ENCODE measurements around the gene TCTN2.
A peak's percentile ranks its signal among the peaks of the same experiment; 100 is the strongest.

The TCTN2 gene

GRCh38 chr12:123686636-123687190 lies 15.8 kb downstream of the TCTN2 start:
- DNase-seq (ENCODE audit: low read depth in 2 of 2): no peak

GRCh38 chr12:123690191-123690840 lies 19.4 kb downstream of the TCTN2 start:
- no peak for DNase-seq (ENCODE audit: low read depth in 2 of 2)

DNA sequence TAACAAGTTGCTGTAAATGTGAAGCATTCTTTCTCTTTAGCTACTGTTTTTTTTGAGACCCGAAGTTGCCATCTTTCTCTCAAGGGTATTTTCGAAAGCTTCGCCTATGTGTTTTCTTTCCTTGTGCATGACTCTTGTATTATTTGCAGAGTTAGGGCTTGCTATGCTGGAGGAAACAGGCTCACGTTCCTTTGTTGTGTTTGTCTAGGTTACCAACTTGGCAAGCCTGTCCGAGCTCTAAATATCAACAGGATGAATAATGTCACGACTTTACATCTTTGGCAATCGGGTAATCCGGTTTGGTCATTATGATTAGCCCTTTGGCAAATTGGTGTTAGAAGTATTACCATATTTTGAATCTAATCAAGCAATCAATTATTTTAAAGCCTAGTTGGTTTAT lies 25.3 kb downstream of the TCTN2 start:
- DNase-seq (ENCODE audit: low read depth in 2 of 2): no peak

DNA sequence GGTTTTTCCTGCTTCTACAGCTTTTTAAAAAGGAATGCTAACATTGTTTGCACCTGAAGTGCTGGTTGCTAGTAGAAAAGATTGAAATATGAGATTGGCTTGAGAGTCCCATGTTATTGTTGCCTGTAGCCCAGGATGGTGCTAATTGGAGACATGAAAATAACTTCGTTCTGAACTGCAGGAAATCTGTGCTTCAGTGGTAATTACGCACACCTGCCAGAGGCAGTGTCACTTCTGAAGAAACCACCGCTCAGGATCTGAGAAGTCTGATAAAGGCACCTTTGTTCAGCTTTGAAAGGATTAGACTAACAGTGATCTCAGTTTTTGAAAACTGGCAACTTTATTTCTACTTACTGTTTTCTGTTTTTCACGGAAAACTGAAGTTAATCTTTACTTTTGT lies 25.7 kb downstream of the TCTN2 start:
- DNase-seq (ENCODE audit: low read depth in 2 of 2): no peak

- no peak for DNase-seq (ENCODE audit: low read depth in 2 of 2)
These were observed 35.0 kb downstream of the TCTN2 start for GRCh38 chr12:123705935-123706334.

GRCh38 chr12:123707466-123707865 lies 36.6 kb downstream of the TCTN2 start:
- no peak for DNase-seq (ENCODE audit: low read depth in 2 of 2)

DNA sequence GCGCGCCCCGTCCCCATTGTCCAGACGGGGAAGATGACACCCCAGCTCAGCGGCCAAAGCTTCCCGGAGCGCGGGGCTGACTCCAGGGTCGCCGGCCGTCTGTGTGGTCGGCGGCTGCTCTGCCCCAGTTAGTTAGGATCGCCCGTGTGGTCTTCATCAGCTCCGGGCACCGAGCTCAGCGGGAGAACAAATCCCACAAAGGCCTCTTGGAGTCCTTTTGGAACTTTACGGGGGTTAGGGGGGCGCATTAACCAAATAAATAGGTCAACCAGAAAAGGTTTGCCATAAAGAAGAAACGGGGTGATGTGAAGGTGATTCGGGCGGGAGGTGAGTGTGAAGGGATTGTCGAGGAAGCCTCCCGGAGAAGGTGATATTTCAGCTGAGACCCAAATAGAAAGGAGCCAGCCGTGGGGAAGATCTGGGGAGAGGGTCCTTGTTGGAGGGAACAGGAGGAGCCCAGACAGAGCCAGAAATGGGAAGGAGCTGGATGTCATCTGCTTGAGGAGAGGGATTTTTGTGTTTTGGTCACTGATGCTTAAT lies 41.9 kb downstream of the TCTN2 start:
- no peak for DNase-seq (ENCODE audit: low read depth in 2 of 2)

DNA sequence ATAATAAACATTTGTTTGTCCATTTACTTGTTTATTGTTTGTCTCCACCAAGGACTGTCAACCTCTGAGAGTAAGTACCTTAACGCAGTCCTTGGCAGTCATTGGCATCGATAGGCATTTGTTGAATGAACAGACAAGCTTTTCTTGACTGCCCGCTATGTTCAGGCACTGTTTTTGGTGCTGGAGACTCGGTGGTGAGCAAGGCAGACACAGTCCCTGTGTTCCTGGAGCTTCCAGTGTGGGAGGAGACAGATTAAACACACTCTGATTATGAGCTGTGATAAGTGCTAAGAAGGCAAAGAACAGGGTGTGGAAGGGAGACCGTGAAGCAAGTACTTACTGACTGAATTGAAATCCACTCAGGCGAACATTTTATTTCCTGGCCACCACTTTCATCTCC lies 42.5 kb downstream of the TCTN2 start:
- no peak for DNase-seq (ENCODE audit: low read depth in 2 of 2)

DNA sequence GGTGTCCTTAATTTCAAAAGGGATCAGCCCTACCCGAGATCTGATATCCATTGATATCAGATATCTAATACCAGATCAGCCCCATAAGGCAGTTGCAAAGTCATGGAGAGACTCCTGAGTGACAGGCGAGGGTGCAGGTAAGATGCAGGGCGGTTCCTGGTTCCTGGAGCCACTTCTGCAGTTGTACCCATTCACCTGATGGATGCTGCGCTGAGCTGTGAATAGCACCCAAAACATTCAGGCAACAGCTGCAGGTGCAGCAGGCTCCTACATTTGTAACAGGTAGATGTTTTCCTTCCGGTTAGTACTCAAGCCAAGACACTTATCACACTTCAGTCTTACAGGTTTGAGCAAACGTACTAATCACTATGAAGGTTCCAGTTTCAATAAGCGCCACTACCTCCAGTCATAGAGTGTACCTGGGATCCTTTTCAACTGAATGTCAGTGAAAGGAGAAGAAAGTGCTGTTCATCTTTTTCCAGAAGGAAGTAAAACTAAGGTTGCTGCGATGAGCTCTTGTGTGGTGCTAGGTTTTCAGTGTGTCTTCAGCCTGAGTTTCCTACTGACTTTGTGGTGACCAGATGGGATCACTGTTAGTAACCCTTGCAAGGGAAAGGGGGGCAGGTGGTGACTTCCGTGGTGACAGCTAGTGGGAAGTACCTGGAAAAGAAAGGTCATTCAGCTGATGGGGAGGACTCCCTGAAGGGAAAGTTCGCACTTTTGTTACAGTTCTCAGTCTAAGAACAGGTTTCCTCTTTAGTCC lies 43.1 kb downstream of the TCTN2 start:
- DNase-seq (ENCODE audit: low read depth in 2 of 2): no peak

- no peak for DNase-seq (ENCODE audit: low read depth in 2 of 2)
These were observed 44.3 kb downstream of the TCTN2 start for GRCh38 chr12:123715195-123715594.

DNA sequence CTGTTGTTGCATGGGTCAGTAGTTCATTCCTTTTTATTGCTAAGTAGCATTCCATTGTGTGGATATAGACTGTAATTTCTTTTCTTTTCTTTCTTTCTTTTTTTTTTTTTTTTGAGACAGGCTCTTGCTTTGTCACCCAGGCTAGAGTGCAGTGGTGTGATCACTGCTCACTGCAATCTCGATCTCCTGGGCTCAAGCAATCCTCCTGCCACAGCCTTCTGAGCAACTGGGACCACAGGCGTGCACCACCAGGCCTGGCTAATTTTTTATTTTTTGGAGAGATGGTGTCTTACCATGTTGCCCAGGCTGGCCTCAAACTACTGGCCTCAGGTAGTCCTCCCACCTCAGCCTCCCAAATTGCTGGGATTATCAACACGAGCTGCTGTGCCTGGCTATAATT lies 46.4 kb downstream of the TCTN2 start:
- DNase-seq (ENCODE audit: low read depth in 2 of 2): no peak

DNA sequence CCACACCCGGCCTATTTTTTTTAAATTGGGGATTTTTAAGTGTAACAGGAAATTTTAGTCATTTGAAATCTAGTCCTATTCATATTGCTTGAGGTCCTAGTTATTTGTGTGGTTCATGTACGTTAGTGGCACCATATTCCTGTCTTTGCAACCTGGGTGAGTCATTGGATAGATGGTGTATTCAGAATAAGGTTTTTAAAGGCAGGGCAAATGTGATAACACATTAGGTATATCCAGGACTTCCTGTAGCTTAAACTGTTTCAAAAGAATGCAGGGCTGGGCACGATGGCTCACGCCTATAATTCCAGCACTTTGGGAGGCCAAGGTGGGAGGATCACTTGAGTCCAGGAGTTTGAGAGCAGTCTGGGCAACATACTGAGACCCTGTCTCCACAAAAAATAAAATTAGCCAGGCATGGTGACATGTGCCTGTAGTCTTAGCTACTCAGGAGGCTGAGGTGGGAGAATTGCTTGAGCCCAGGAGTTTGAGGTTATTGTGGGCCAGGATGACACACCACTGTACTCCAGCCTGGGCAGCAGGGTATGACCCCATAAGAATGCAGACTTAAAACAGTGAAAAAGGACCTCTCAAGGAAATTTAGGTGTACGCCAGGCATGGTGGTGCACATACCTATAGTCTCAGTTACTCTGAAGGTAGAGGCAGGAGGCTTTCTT lies 49.4 kb downstream of the TCTN2 start:
- DNase-seq (ENCODE audit: low read depth in 2 of 2): no peak

- DNase-seq (ENCODE audit: low read depth in 2 of 2): no peak
These were observed 50.3 kb downstream of the TCTN2 start for GRCh38 chr12:123721245-123721644.

DNA sequence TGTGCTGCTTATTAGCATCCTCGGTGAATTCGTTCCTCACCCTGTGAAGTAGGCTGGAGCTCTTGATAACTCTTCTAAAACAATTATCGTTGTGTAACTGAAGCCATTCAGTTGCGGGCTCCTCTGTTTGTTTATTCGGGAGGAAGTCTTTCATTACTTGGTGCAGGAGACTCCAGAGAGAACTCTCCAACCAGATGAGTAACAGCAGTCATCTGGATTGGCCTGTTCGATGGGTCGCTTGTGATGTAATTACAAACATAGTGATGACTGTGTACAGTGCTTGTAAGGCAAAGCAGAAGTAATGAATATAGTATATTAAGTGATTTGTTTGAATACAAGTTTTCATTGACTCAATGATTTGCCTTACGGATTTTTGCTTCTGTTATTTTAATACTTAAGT lies 52.1 kb downstream of the TCTN2 start:
- no peak for DNase-seq (ENCODE audit: low read depth in 2 of 2)

GRCh38 chr12:123723765-123724164 lies 52.9 kb downstream of the TCTN2 start:
- DNase-seq (ENCODE audit: low read depth in 2 of 2): peak in 1 of 2 donors; percentile 21

- DNase-seq (ENCODE audit: low read depth in 2 of 2): no peak
These were observed 55.3 kb downstream of the TCTN2 start for GRCh38 chr12:123726244-123726643.

GRCh38 chr12:123726962-123727361 lies 56.0 kb downstream of the TCTN2 start:
- DNase-seq (ENCODE audit: low read depth in 2 of 2): no peak

- DNase-seq (ENCODE audit: low read depth in 2 of 2): no peak
These were observed 57.0 kb downstream of the TCTN2 start for GRCh38 chr12:123727878-123728277.

- DNase-seq (ENCODE audit: low read depth in 2 of 2): no peak
These were observed 60.7 kb downstream of the TCTN2 start for GRCh38 chr12:123731596-123731995.

- DNase-seq (ENCODE audit: low read depth in 2 of 2): no peak
These were observed 61.3 kb downstream of the TCTN2 start for GRCh38 chr12:123732251-123732650.

- DNase-seq (ENCODE audit: low read depth in 2 of 2): no peak
These were observed 62.3 kb downstream of the TCTN2 start for GRCh38 chr12:123733229-123733628.

DNA sequence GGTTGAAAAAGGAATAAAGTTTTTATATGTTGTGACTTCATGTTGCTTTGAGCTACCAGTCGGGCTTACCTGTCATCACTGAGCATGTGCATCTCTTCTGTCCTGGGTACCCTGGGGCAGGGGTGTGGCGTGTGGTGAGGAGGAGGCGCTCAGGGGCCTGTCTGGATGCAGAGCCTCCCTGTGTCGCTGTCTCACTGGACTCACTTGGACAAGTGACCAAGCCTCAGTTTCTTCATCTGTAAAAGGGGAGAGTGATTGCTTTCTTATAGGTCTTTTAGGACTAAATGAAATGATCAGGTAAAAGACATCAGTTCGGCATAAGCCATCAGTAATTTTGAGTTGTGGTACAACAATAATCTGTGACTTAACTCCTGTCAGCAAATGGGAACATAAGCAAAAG lies 63.4 kb downstream of the TCTN2 start:
- no peak for DNase-seq (ENCODE audit: low read depth in 2 of 2)
